Measurements from ENCODE around the gene NOVA2. TPM values are rescaled to one million over a fixed set of nuclear protein-coding genes. Genes with fewer than 3 reads are reported as not detected.
A peak's percentile ranks its signal among the peaks of the same experiment; 100 is the strongest.

NOVA2 gene
- total and polyA plus RNA-seq, 2 of the 8 experiments (the other 6 are each of a cell fraction or from before 2014, with no cell fraction given) = 3.2 to 24.6 TPM

GRCh38 chr19:45960595-45961235 lies 12.9 kb downstream of the NOVA2 start:
- no peak overlapping the region for H3K23ac ChIP-seq (ENCODE audit: insufficient read length)
- no peak overlapping the region for H2BK20ac ChIP-seq (ENCODE audit: low read length)
- no peak overlapping the region for H2BK15ac ChIP-seq (ENCODE audit: low read length)
- peak overlapping the region; percentile 5 to 53 (median 16); a peak in 5 of 8 replicates for H3K4me3 ChIP-seq (ENCODE audit: extremely low read depth in 1 of 4, insufficient read depth in 2 of 4, low read depth in 3 of 4, low read length in 4 of 4)
- H4K91ac ChIP-seq (replicated peaks; ENCODE audit: insufficient read length, low read length) = no peak overlapping the region
- H2BK5ac ChIP-seq (ENCODE audit: low read depth, low read length) = no peak overlapping the region
- no peak overlapping the region for H3K14ac ChIP-seq (ENCODE audit: insufficient read length)
- H3K79me1 ChIP-seq (ENCODE audit: low read depth, low read length) = no peaks in the 10 kb centered on the region
- H2AK5ac ChIP-seq (ENCODE audit: low read depth, low read length) = 0 out of 2 replicates have a peak overlapping the region, but pooled peaks have one; percentile 65
- FAIRE-seq (no peak), DNase-seq (ENCODE audit: low read depth in 1 of 2, low spot score in 2 of 2) (peak in 1 of 2 experiments; percentile 83)
- 0 out of 2 replicates have a peak overlapping the region, but pooled peaks have one; percentile 17 for H2BK12ac ChIP-seq (ENCODE audit: low read depth, low read length)
- CTCF ChIA-PET (ENCODE audit: partially characterized antibody) = interaction anchor here (0.8 to 2.4 kb wide), 21 partner anchors 8 to 804 kb away, joined by 3 to 8 read pairs (median 3); partner anchors contain the start of genes FOXA3 and NOVA2
- H3K36me3 ChIP-seq (ENCODE audit: control insufficient read depth in 2 of 4, insufficient read depth in 4 of 4, low read length in 3 of 4) = peaks cover 0 to 10% (median 3%) of the 10 kb centered on the region in 4 experiments; a peak in 3 of 8 replicates
- no peak overlapping the region for H3K56ac ChIP-seq (replicated peaks; ENCODE audit: insufficient read length, low read depth, low read length)
- H3K18ac ChIP-seq (ENCODE audit: extremely low read depth, low read length) = no peak overlapping the region; the same call in 1 of the 2 replicates
- POLR2A ChIA-PET (ENCODE audit: partially characterized antibody) = interaction anchor here (0.9 to 2.4 kb wide), 8 partner anchors 8 to 38 kb away, joined by 3 to 8 read pairs (median 4); partner anchors contain the start of gene NOVA2
- H4K5ac ChIP-seq (ENCODE audit: insufficient read length, low read depth, low read length) = no peak overlapping the region
- H4K20me1 ChIP-seq (replicated peaks in 1 of 2; ENCODE audit: control insufficient read depth in 1 of 2, insufficient read depth in 2 of 2, low read length in 2 of 2) = peaks cover 1 to 4% of the 10 kb centered on the region in 2 experiments
- peaks cover 0 to 11% (median 2%) of the 10 kb centered on the region in 4 experiments; a peak in 5 of 7 replicates for H3K4me1 ChIP-seq (replicated peaks in 1 of 4; ENCODE audit: control insufficient read depth in 3 of 4, insufficient read depth in 4 of 4, low read length in 3 of 4)
- 29% methylated on average over 11 of the region's 19 CpGs; no CpG with 5 or more reads in 1 of the 2 experiments for WGBS, 2 experiments (ENCODE audit: extremely low coverage in 1 of 2, insufficient coverage in 1 of 2, insufficient read length in 1 of 2, insufficient replicate concordance in 2 of 2, low coverage in 1 of 2, low lambda C conversion rate in 2 of 2, missing lambda C conversion rate in 1 of 2)
- H3K23me2 ChIP-seq (ENCODE audit: low read depth, low read length) = peaks cover 6% of the 10 kb centered on the region; the same call in 1 of the 2 replicates
- H2AFZ ChIP-seq (ENCODE audit: low read length) = no peak overlapping the region
- H3K4me2 ChIP-seq (ENCODE audit: insufficient read depth in 1 of 2, low read depth in 2 of 2, low read length in 2 of 2) = peak overlapping the region; percentile 48 to 69
- H3K9me3 ChIP-seq (ENCODE audit: insufficient read depth in 2 of 2, low read depth in 1 of 2, low read length in 1 of 2) = no peaks in the 10 kb centered on the region
- H3K9ac ChIP-seq (replicated peaks in 1 of 4; ENCODE audit: extremely low read depth in 1 of 4, low read depth in 3 of 4, low read length in 3 of 4) = no peak overlapping the region
- no peak overlapping the region for H3K4ac ChIP-seq (replicated peaks; ENCODE audit: insufficient read length, low read depth, low read length)
- H3K79me2 ChIP-seq (ENCODE audit: control insufficient read depth in 1 of 2, insufficient read depth in 2 of 2, low read length in 2 of 2) = no peaks in the 10 kb centered on the region
- no peak overlapping the region for H4K8ac ChIP-seq (ENCODE audit: extremely low read depth, insufficient read depth, low read length)
- no peak overlapping the region; the same call in 1 of the 2 replicates for H3K27ac ChIP-seq (ENCODE audit: low read depth, low read length)
- peaks cover 0 to 2% (median 0%) of the 10 kb centered on the region in 4 experiments; a peak in 1 of 7 replicates for H3K27me3 ChIP-seq (replicated peaks in 1 of 4; ENCODE audit: control insufficient read depth in 3 of 4, extremely low read depth in 1 of 4, insufficient read depth in 3 of 4, low read length in 3 of 4)
- H2BK120ac ChIP-seq (replicated peaks; ENCODE audit: low read depth, low read length) = no peak overlapping the region
- TF ChIP-seq CHD2 (IDR thresholded peaks at IDR 0.05; ENCODE audit: low read length) = peak; percentile 72
- TF ChIP-seq ZNF274 (IDR thresholded peaks at IDR 0.05; ENCODE audit: borderline replicate concordance, extremely low read depth, low read length) = no peak
- TF ChIP-seq CEBPB (IDR thresholded peaks at IDR 0.05; ENCODE audit: low read depth, low read length) = no peak
- TF ChIP-seq JUND (IDR thresholded peaks at IDR 0.05; ENCODE audit: low read length) = peak; percentile 38; the same call in 1 of the 2 replicates
- peak; percentile 49; the same call in 1 of the 2 replicates for TF ChIP-seq SP4 (IDR thresholded peaks at IDR 0.05; ENCODE audit: low read length)
- TF ChIP-seq SIN3A (conservative IDR thresholded peaks at IDR 0.05 in 1 of 2, IDR thresholded peaks at IDR 0.05 in 1 of 2; ENCODE audit: low read depth in 1 of 2, low read length in 2 of 2) = peak in 1 of 2 experiments; percentile 62; a peak in 1 of 4 replicates
- peak; percentile 88 for TF ChIP-seq TCF12 (IDR thresholded peaks at IDR 0.05; ENCODE audit: low read depth, low read length)
- TF ChIP-seq NANOG (IDR thresholded peaks at IDR 0.05; ENCODE audit: insufficient read depth, low read depth, low read length, poor library complexity, severe bottlenecking) = peak; percentile 11
- peak; percentile 96 for TF ChIP-seq POU5F1 (IDR thresholded peaks at IDR 0.05; ENCODE audit: low read depth, low read length)
- TF ChIP-seq MAX (IDR thresholded peaks at IDR 0.05) = peak; percentile 57; the same call in 1 of the 2 replicates
- peak in 1 of 2 experiments; percentile 33; a peak in 3 of 4 replicates for TF ChIP-seq RAD21 (IDR thresholded peaks at IDR 0.05 in 1 of 2, conservative IDR thresholded peaks at IDR 0.05 in 1 of 2; ENCODE audit: low read depth in 2 of 2, low read length in 2 of 2)
